ENCODE results near the gene IGFBP7. TPM values are rescaled to one million over a fixed set of nuclear protein-coding genes. Genes with fewer than 3 reads are reported as not detected.

The IGFBP7 gene
- total RNA-seq, 2 experiments from 2014 or later, result not detected

DNA sequence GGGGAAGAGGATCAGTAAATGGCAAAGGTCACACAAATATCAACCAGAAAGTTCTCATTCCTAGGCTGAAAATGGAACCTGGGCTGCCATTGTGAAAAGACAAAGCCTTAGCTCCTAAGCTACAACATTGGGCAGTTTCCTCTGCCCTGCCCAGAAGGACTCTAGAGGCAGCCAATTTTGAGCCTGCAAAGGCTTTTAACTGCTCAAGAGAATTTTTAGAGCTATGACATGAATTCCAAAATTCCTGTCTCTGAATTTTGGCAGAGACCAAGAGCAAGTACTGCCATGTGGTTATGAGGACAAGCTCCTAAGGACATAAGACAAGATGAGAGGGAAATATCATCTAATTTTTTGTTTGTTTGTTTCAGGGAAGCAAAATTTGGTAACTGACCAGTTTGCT lies 29.6 kb upstream of the IGFBP7 start:
- no peaks in the 10 kb centered on the region for H3K79me2 ChIP-seq (ENCODE audit: insufficient read depth, low read depth, low read length)
- H3K4me1 ChIP-seq (ENCODE audit: insufficient read depth, low read length, poor library complexity, severe bottlenecking), result no peaks in the 10 kb centered on the region
- no peaks in the 10 kb centered on the region for H3K36me3 ChIP-seq (ENCODE audit: insufficient read depth, low read length)
- no peak for TF ChIP-seq EZH2phosphoT487 (IDR thresholded peaks at IDR 0.05; ENCODE audit: borderline replicate concordance, low read depth, low read length)
- TF ChIP-seq, protein P1, sequence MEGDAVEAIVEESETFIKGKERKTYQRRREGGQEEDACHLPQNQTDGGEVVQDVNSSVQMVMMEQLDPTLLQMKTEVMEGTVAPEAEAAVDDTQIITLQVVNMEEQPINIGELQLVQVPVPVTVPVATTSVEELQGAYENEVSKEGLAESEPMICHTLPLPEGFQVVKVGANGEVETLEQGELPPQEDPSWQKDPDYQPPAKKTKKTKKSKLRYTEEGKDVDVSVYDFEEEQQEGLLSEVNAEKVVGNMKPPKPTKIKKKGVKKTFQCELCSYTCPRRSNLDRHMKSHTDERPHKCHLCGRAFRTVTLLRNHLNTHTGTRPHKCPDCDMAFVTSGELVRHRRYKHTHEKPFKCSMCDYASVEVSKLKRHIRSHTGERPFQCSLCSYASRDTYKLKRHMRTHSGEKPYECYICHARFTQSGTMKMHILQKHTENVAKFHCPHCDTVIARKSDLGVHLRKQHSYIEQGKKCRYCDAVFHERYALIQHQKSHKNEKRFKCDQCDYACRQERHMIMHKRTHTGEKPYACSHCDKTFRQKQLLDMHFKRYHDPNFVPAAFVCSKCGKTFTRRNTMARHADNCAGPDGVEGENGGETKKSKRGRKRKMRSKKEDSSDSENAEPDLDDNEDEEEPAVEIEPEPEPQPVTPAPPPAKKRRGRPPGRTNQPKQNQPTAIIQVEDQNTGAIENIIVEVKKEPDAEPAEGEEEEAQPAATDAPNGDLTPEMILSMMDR (conservative IDR thresholded peaks at IDR 0.05; ENCODE audit: low read length), result no peak
- no peak overlapping the region for H3K4me2 ChIP-seq (ENCODE audit: low read length)
- intact Hi-C loops (cut with micrococcal nuclease; ENCODE audit: unreplicated experiment), result no loop called here
- no peaks in the 10 kb centered on the region for H3K9me2 ChIP-seq (ENCODE audit: insufficient read depth, low read length)
- BruUV-seq (replicated peaks), result no TSS peak
- no peak overlapping the region for H3K4me3 ChIP-seq (ENCODE audit: low read depth, low read length, poor library complexity, severe bottlenecking)
- no peaks in the 10 kb centered on the region for H4K20me1 ChIP-seq (ENCODE audit: insufficient read depth, low read length)
- ChIA-PET POLR2A (no interaction called here), CTCF (ENCODE audit: unreplicated experiment) (no interaction called here)
- no peak overlapping the region for H3K27ac ChIP-seq (ENCODE audit: low read depth, low read length, poor library complexity, severe bottlenecking)
- DNase-seq (ENCODE audit: low spot score), result no peak
- H2AFZ ChIP-seq (ENCODE audit: low read length), result no peak overlapping the region
- peaks cover 5% of the 10 kb centered on the region; the same call in 1 of the 2 replicates for H3K9me3 ChIP-seq (ENCODE audit: low read length)

DNA sequence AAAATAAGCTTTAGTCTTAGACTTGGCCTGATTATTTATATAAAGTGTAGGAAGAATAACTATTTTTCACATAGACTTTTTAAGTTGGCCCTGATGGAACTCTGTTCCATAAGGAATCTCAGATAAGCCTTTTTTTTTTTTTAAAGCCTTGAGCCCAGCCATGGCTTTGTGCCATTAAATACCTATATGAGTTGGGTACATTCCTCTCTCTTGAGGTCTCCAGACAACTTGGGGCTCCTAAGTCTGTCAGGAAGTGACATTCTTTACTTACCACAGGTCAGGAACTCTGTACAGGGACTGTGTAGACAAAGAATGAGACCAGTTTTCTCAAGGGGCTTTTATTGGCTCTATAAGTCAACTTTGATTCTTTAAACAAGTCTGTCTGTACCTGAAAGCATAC lies 27.1 kb upstream of the IGFBP7 start:
- intact Hi-C loops (cut with micrococcal nuclease; ENCODE audit: unreplicated experiment), result no loop called here
- Histone ChIP-seq H3K79me2 (ENCODE audit: insufficient read depth, low read depth, low read length) (no peaks in the 10 kb centered on the region), H3K36me3 (ENCODE audit: insufficient read depth, low read length) (no peaks in the 10 kb centered on the region), H3K4me2 (ENCODE audit: low read length) (no peak overlapping the region), H3K4me1 (ENCODE audit: insufficient read depth, low read length, poor library complexity, severe bottlenecking) (no peaks in the 10 kb centered on the region), H3K9me2 (ENCODE audit: insufficient read depth, low read length) (no peaks in the 10 kb centered on the region), H4K20me1 (ENCODE audit: insufficient read depth, low read length) (no peaks in the 10 kb centered on the region), H3K4me3 (ENCODE audit: low read depth, low read length, poor library complexity, severe bottlenecking) (no peak overlapping the region), H3K9me3 (ENCODE audit: low read length) (peaks cover 5% of the 10 kb centered on the region; the same call in 1 of the 2 replicates), H3K27ac (ENCODE audit: low read depth, low read length, poor library complexity, severe bottlenecking) (no peak overlapping the region), H2AFZ (ENCODE audit: low read length) (no peak overlapping the region)
- ChIA-PET CTCF (ENCODE audit: unreplicated experiment) (no interaction called here), POLR2A (interaction anchor here (0.6 kb wide), 1 partner anchor 1766 kb away, joined by 3 read pairs; no protein-coding TSS in a partner anchor)
- TF ChIP-seq, protein P1 (conservative IDR thresholded peaks at IDR 0.05; ENCODE audit: low read length), result no peak
- no peak for TF ChIP-seq EZH2phosphoT487 (IDR thresholded peaks at IDR 0.05; ENCODE audit: borderline replicate concordance, low read depth, low read length)
- DNase-seq (ENCODE audit: low spot score), result no peak
- BruUV-seq (replicated peaks), result no TSS peak

- ChIA-PET POLR2A (interaction anchor here (0.6 kb wide), 1 partner anchor 9 kb away, joined by 5 read pairs; no protein-coding TSS in a partner anchor), CTCF (ENCODE audit: unreplicated experiment) (no interaction called here)
- H3K27ac ChIP-seq (ENCODE audit: low read depth, low read length, poor library complexity, severe bottlenecking), result no peak overlapping the region
- H3K4me2 ChIP-seq (ENCODE audit: low read length), result no peak overlapping the region
- intact Hi-C loops (cut with micrococcal nuclease; ENCODE audit: unreplicated experiment), result no loop called here
- no TSS peak for BruUV-seq (replicated peaks)
- no peak for DNase-seq (ENCODE audit: low spot score)
- H3K4me1 ChIP-seq (ENCODE audit: insufficient read depth, low read length, poor library complexity, severe bottlenecking), result no peaks in the 10 kb centered on the region
- H4K20me1 ChIP-seq (ENCODE audit: insufficient read depth, low read length), result no peaks in the 10 kb centered on the region
- H3K4me3 ChIP-seq (ENCODE audit: low read depth, low read length, poor library complexity, severe bottlenecking), result no peak overlapping the region
- H2AFZ ChIP-seq (ENCODE audit: low read length), result no peak overlapping the region
- H3K9me3 ChIP-seq (ENCODE audit: low read length), result peaks cover 5% of the 10 kb centered on the region; the same call in 1 of the 2 replicates
- TF ChIP-seq EZH2phosphoT487 (IDR thresholded peaks at IDR 0.05; ENCODE audit: borderline replicate concordance, low read depth, low read length), result no peak
- TF ChIP-seq, protein P1 (conservative IDR thresholded peaks at IDR 0.05; ENCODE audit: low read length), result no peak
- no peaks in the 10 kb centered on the region for H3K9me2 ChIP-seq (ENCODE audit: insufficient read depth, low read length)
- H3K36me3 ChIP-seq (ENCODE audit: insufficient read depth, low read length), result no peaks in the 10 kb centered on the region
- H3K79me2 ChIP-seq (ENCODE audit: insufficient read depth, low read depth, low read length), result no peaks in the 10 kb centered on the region
Observed at GRCh38 chr4:57136281-57136680, 26.1 kb upstream of the IGFBP7 start.
